Right renal pelvis (tissue), 4 donors: ENCODE data around the gene FMNL3. TPM values are rescaled to one million over a fixed set of nuclear protein-coding genes. Genes with fewer than 3 reads are reported as not detected.
A peak's percentile ranks its signal among the peaks of the same experiment; 100 is the strongest.
"Not testable (repeated sequence)": the region's sequence is repeated elsewhere in the genome, so short reads cannot be mapped to it uniquely, and the experiment has no call there.

Source experiments
- DNase-seq, 4 donors: peaks; one replicate each; pipeline ENCODE4 v3.0.0-alpha.2; 2013; ENCODE audit warnings: low read depth in 4 of 4, low spot score in 3 of 4, missing footprints in 1 of 4
- polyA plus RNA-seq, 4 donors: library from polyadenylated mRNA; unstranded; fragments of 120-200 nt; gene quantifications; one replicate each; pipeline ENCODE4 v1.2.1, GENCODE V29; 2013; ENCODE audit not compliant: insufficient read length in 4 of 4

The FMNL3 gene
- polyA plus RNA-seq, 4 donors, result 36.4 to 45.2 (median 40.1) TPM

DNA sequence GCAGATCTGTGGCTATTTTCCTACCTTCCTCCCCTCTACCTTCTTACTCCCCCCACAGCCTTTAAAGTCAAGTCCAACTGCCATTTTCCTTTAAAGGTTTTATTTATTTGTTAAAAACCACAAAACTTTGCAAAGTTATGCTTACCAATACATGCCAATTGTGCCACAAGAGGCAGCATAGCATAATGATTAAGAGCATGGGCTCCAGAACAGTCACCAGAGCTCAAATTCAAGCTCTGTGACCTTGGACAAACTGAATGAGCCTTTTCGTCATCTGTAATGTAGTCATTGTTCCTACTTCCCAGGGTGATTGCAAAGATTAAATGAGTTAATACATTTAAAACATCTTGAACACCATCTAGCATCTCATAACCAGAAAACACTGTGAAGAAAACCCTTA lies 13.0 kb upstream of the FMNL3 start:
- no peak for DNase-seq

DNA sequence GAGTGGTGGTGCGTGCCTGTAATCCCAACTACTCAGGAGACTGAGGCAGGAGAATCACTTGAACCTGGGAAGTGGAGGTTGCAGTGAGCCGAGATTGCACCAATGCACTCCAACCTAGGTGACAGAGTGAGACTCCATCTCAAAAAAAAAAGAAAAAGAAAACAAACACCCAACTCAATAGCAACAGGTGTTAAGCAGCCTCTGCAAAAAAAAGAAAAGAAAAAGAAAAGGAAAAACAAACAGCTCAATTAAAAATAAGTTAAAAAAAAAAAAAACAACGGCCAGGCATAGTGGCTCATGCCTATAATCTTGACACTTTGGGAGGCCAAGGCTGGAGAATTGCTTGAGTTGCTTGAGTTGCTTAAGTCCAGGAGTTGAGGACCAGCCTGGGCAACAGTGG lies 10.6 kb upstream of the FMNL3 start:
- not testable (repeated sequence) for DNase-seq

DNA sequence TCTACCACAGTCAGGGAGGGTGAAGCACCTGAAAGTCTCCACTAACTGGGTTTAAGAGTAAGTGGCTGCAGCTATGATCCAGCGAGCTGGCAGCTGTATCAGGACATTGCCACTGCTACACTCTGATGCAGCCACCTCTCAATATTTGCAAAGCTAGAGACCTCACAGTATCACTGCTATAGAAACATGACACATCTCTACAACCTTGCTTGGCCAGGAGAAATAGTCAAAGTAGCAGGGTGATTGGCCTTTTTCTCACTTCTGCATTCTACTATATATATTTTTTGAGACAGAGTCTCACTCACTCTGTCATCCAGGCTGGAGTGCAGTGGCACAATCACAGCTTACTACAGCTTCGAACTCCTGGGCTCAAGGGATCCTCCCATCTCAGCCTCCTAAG lies 9.3 kb upstream of the FMNL3 start:
- DNase-seq, result no peak

DNA sequence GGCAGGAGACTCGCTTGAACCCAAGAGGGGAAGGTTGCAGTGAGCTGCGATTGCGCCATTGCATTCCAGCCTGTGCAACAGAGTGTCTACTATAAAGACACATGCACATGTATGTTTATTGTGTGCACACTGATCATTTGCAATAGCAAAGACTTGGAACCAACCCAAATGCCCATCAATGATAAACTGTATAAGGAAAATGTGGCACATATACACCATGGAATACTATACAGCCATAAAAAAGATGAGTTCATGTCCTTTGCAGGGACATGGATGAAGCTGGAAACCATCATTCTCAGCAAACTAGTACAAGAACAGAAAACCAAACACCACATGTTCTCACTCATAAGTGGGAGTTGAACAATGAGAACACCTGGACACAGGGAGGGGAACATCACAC lies 6.7 kb upstream of the FMNL3 start:
- DNase-seq, result not testable (repeated sequence)

DNA sequence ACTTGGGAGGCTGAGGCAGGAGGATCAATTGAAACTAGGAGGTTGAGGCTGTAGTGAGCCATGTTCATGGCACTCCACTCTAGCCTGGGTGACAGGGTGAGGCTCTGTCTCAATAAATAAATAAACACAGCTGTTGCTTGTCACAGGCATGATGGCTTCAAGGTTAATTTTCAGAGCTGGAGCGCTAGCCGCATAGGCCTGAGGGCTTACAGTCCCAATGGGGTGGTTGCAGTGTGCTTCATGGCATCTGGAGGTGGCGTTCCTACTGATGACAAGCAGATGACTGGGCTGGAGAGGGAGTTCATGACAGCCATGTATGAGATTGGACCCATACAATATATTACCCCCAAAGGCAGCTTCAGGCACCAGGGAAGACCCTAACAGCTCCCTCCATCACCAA lies 1.6 kb upstream of the FMNL3 start:
- DNase-seq, result no peak

DNA sequence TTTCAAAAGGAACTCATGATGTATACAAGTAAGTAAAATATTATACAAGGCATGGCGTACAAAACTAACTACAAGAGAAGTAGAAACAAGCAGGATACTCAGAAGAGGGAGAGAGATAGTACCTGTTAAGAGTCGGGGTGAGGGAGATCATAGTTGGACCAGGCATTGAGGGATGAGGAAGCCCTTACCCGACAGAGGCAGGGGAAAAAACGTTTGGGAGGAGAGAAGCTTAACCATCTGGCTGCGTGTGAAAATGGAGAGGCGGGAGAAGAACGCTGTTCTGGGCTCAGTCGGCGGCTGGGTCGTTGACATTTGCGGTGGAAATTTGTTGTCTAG lies 575 bp upstream of the FMNL3 start:
- DNase-seq, result no peak

DNA sequence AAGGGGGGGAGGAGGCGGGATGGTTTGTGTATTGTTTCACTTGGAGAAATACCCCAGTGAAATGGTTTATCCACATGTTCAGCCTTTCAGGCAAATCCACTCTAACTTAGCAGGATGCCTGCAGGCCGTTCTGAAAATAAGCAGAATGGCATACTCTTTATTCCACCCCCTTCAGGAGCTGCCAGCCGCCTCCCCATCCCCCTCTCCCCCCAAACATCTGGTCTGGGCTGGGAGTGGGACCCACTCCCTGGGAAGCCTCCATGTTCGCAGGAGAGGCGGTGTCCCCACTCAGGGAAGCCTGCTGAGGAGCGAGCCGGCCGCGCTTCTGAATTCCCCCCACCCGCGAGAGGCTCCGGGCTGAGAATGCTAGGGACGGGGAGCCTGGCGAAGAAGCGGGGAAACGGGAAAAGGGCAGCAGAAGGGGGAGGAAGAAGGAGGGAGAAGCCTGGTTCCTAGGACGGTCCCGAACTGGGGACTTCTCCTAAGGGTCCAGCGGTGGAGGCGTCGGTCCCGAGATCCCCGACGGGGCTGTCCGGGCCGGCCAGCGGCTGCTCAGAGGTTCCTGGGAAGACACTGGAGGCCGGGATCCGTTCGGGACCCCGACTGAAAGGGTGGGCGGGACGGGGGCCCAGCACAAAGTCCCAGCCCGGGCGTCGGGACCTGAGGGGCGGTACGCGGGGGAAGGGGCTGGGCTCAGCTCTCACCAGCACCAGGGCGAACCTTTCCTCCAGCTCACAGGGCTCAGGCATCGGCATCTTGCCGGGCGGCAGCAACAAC lies 666 bp downstream of the FMNL3 start:
- DNase-seq, result peak in 1 of 4 donors; percentile 47

DNA sequence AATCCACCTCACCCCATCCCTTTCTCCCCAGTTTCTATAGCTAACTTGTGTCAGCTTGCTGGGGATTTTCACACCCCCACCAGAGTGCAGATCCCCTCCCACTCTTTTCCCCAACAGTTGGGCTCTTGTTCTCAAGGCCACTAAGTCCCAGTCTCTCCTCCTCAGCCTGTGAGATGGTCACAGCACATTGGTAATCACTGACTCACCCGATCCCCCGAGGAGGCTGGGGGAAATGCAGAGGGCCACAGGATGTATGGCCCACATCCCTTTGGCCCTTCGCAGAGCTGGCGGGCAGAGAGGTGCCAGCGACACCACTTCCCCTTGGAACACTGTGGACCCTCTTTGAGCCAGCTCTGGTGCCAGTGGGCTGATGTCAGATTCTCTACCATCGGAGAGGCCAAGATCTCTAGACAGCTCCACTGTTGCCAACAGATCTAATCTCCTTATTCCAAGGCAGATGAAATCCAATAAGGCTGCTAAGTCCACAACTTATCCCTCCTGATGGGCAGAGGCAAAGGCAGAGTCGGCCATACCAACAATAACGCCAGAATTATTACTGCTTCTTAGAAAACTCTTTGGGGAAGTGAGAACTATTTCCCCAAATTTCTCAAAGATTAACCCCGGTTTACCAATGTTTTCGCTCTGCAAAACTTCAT lies 1.6 kb downstream of the FMNL3 start:
- DNase-seq, result no peak

DNA sequence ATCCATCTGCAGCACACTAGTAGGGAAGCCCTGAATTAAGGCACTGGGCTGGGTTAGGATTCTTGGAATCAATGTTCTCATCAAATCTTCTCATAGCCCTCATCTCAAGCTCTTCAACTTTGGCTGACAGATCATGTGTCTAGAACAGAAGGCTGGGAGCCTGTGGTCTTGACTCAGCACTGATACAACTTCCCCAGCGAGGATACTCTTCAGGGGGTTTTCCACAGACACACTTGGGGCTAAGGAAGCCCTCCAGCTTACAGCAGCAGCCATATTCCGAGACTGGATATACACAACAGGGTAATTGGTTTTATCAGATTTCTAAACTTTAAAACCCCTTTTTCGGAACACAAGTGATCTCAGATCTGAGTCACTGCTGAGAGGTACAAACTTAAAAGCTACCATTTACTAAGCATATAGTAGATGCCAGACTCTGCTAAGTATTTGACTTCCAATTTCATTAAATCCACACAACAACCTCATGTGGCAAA lies 3.5 kb downstream of the FMNL3 start:
- no peak for DNase-seq

DNA sequence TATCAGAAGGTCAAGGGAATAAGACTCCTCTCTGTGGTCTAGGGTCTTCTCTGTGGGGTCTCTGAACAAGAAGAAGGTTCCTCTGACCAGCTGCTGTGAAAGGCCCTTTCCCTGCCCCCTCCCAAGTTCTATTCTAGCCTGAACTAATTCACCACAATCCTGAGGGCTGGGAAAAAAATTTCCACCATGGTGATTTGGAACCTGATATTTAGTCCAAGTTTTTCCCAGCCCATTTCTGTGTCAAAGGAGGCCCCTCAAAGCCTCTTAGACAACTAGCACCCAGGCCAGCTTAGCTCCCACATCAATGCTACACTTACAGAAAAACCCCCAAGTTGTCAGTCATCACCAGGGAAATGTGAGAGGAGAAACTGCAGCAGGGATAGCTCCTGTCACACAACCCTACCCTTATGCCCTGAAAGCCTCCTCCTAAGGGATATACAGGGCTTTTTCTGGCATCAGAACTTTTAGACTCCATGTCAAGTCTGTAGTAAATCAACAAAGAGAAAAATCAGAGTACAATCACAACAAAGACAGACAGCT lies 4.5 kb downstream of the FMNL3 start:
- no peak for DNase-seq

DNA sequence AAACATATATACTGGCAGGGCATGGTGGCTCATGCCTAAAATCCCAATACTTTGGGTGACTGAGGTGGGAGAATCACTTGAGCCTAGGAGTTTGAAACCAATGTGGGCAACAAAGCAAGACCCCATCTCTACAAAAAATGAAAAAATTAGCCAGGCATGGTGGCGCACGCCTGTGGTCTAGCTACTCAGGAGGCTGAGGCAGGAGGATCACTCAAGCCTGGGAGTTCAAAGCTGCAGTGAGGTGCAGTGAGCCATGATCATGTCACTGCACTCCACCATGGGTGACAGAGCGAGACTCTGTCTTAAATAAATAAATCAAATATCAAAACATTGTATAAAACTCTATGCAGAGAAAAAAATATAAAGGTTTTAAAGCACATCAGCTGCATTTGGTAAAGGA lies 5.2 kb downstream of the FMNL3 start:
- DNase-seq, result no peak

DNA sequence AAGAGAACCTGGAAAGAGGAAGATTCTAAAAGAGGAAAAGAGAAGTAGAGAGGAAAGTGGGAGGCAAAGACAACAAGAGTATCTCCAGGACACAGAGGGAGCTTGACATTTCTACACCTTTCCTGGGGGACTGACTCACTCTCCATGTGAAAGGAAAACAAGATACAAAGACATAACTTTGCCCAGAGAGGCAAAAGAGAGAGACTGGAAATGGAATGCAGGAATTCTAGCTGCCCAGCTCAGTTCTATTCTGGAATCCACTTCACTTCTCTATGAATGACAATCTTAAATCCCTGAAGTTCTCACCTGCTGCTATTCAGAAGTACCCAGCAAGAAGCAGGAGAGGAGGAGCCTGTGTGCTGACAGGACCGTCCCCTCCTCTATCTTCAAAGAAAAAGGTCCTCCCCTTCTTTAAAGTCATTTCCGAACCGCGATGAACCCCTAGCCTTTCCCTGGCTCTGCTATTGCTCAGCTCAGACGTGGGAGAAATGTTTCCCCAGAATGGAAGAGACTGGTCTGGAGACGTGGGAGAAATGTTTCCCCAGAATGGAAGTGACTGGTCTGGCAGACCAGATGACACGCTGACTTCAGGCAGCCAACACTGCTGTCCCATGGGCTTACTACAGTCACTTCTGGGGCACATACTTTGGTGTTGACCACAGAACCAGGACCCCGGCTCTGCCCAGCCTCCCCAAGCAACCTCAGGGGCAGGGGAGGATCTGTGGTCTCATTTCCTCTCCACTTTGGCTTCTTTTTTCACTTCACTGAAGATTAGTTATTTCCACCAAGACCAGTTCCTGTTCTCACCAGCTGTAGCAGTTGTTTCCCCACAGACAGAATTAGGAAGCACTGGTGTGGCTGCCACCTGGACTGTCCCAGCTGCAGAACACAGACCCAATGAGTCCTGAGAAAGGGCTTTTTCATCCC lies 8.3 kb downstream of the FMNL3 start:
- no peak for DNase-seq

DNA sequence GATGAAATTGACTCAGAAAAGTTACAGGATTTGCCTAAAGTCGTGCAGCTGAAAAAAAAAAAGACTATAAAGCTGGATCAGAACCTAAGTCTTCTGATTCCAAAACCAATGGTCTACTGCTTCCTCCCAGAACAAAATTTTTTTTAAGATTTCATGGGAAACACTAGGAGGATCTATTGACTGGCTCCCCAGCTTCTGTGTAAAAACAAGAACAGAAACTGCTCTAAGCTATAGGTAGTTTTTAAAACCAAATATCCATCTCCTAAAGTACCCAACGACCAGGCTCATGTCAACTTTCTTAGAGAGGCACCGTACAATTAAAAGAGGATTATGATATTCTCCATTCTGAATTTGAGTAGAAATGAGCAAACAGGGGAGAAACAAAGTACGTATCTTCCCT lies 9.4 kb downstream of the FMNL3 start:
- no peak for DNase-seq

DNA sequence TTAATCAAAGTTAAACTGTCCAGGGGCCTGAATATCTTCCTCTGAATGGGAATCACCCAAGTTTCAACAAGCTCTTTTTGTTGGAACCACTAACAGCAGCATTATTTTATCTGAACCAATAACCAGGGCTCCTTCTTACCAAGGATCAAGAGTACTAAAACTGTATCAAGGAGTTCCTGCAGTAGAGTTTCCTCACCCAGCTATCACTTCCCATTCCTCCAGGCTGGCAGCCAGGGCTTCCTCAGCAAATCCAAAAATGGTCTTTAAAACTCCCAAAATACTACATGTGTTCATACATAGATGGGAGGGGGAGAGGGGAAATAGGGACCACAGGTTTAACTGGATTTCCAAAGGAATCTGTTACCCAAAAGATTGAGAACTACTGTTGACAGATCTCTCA lies 10.5 kb downstream of the FMNL3 start:
- DNase-seq, result no peak

DNA sequence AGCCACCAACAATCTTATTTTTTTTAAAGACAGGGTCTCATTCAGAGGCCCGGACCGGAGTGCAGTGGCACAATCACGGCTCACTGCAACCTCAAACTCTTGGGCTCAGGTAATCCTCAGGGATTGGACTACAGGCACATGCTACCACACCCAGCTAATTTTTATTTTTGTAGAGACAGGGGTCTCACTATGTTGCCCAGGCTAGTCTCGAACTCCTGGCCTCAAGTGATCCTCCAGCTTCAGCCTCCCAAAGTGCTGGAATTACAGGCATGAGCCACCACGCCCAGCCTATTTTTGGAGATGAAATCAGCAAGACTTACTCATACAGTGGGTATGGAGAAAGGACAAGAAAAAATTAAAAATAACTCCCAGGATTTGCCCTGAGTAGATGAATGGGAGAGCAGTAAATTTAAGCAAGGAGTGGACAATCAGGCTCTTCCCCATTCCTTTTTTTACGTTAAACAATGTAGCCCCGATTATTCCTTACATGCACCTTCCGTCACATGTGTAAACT lies 13.2 kb downstream of the FMNL3 start:
- DNase-seq, result no peak

DNA sequence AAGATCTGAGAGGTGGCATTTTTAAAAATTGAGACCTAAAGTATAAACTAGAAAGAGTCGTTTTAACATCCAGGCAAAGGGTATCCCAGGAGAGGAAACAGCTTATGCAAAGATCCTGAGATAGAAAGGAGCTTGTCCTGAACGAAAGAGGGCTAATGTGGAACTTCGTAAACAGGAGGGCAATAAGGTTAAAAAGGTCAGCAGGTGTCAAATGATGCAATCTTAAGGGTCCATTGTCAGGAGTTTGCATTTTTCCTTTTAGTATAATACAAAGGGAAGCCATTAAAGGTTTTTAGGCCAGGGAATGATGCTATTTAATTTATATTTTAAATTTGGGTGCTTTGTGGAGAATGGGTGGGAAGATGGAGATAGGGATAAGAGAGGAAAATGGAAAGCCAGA lies 14.4 kb downstream of the FMNL3 start:
- no peak for DNase-seq

DNA sequence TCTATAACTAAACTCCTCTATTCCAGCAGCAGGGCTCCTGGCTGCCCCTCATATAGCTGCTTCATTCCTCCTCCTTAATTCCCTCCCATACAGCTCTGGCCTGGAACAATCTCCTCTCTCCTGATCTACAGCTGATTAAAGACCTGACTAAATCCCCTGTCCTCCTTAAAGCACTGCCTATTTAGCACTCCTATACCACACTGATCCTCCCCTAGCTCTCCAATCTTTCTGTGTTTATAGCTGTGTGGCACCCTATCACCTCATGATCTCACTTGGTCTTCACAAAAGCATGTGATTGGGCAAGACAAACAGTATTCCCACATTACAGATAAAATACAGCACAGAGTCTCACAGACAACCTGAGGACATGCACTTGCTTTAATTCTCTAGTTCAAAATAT lies 17.4 kb downstream of the FMNL3 start:
- DNase-seq, result no peak

DNA sequence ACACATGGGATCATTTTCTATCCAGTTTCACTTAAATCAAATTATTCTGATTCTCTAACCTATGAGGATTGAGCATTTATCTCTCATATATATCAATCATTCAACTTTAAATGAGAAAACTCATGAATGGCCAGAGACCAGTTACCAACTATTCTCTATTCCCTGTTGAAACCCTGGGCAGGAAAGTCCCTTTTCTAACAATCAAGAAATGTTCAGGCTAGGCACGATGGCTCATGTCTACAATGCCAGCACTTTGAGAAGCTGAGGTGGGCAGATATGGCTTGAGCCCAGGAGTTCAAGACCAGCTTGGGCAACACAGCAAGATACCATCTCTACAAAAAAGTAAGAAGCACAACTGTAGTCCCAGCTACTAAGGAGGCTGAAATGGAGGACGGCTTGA lies 18.0 kb downstream of the FMNL3 start:
- DNase-seq, result no peak

DNA sequence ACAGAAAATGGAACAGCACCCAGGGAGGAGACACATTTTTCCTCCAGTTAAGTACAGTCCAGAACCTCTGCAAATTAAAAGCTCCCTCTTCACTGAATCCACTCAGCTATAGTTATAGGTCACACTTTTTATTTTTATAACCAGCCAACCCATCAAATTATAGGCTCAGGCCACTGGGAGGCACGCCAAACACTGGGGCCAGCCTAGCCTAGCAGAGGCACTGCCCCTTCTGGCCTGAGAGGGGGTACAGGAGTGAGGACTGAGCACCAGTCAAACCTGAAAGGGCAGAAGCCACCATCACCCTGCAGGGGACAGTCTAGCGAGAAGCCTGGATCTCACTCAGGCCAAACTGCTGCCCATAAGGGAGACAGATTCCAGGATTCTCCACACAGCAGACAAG lies 19.3 kb downstream of the FMNL3 start:
- no peak for DNase-seq

DNA sequence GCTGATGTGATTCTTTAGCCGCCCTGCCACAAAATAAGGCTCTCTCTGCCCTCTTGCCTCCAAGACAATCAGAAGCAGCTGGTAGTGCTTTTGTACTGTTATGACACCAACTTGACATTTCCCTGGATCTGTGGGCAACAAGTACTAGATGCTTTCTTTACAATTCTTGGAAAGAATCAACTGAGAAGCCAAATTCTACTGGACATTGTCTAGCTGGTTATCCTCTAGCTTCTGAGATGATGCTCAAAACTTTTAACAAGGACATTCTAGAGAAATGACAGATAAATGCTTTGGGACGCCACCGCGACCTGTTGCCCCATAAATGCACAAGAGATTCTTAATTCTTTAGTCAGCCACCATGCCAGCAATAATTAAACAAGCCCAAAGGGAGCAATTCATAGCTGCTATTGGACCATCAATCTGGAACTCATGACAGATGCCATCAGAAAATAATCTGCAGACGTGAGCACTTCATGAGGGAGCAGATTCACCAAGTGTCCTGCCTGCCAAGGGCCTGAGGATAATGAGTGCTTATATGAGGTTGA lies 22.8 kb downstream of the FMNL3 start:
- no peak for DNase-seq
